HEK293T (cell line): Measurements from ENCODE around the gene STAT6.

Experiments
- ARNT ChIP-seq: fragments of 450-650 bp; IDR thresholded peaks from 2 replicates; pipeline ENCODE4 v1.6.1; 2017; ENCODE audit warnings: mild to moderate bottlenecking
- BHLHE40 ChIP-seq: fragments of 450-650 bp; IDR thresholded peaks from 2 replicates; pipeline ENCODE4 v1.6.1; 2016; ENCODE audit warnings: mild to moderate bottlenecking, moderate library complexity, borderline replicate concordance
- CTBP1 ChIP-seq: fragments of 450-650 bp; IDR thresholded peaks from 2 replicates; pipeline ENCODE4 v1.6.1; 2016; ENCODE audit warnings: borderline replicate concordance
- ELF4 ChIP-seq: fragments of 450-650 bp; IDR thresholded peaks from 2 replicates; pipeline ENCODE4 v1.6.1; 2017; ENCODE audit warnings: antibody characterized with exemption
- FOXK2 ChIP-seq: fragments of 450-650 bp; IDR thresholded peaks from 2 replicates; pipeline ENCODE4 v1.6.1; 2016; ENCODE audit warnings: mild to moderate bottlenecking
- FOXM1 ChIP-seq: fragments of 450-650 bp; IDR thresholded peaks from 2 replicates; pipeline ENCODE4 v1.6.1; 2017; ENCODE audit warnings: mild to moderate bottlenecking, borderline replicate concordance
- HDGF ChIP-seq: fragments of 450-650 bp; IDR thresholded peaks from 2 replicates; pipeline ENCODE4 v1.6.1; 2017; ENCODE audit warnings: antibody characterized with exemption, borderline replicate concordance
- L3MBTL2 ChIP-seq: fragments of 450-650 bp; conservative IDR thresholded peaks from 2 replicates; pipeline ENCODE4 v1.6.1; 2016; ENCODE audit warnings: mild to moderate bottlenecking
- LEF1 ChIP-seq: fragments of 450-650 bp; IDR thresholded peaks from 2 replicates; pipeline ENCODE4 v1.6.1; 2017; ENCODE audit warnings: mild to moderate bottlenecking, borderline replicate concordance
- PKNOX1 ChIP-seq: fragments of 450-650 bp; IDR thresholded peaks from 2 replicates; pipeline ENCODE4 v1.6.1; 2016
- SP1 ChIP-seq: fragments of 450-650 bp; IDR thresholded peaks from 2 replicates; pipeline ENCODE4 v1.6.1; 2017
- SUZ12 ChIP-seq: fragments of 450-650 bp; IDR thresholded peaks from 2 replicates; pipeline ENCODE4 v1.6.1; 2016; ENCODE audit warnings: mild to moderate bottlenecking
- ZNF384 ChIP-seq: fragments of 450-650 bp; IDR thresholded peaks from 2 replicates; pipeline ENCODE4 v1.6.1; 2016

GRCh38 chr12:57089271-57090245 is 21.6 kb downstream of the STAT6 start:
- TF ChIP-seq SP1 (no peak), ARNT (no peak), FOXK2 (no peak), ELF4 (no peak), CTBP1 (no peak), L3MBTL2 (no peak), LEF1 (no peak), SUZ12 (no peak), HDGF (no peak), ZNF384 (no peak), BHLHE40 (no peak), FOXM1 (no peak), PKNOX1 (no peak)
